Activated naive CD8-positive, alpha-beta T cell (primary cell): ENCODE data around the gene CD300LF.

ENCODE experiments used
- H3K27ac Mint-ChIP-seq: one replicate; pipeline ENCODE4 v1.8.0; 2021; ENCODE audit warnings: mixed read lengths
- H3K27me3 Mint-ChIP-seq: one replicate; pipeline ENCODE4 v1.8.0; 2021; ENCODE audit warnings: mixed read lengths
- H3K36me3 Mint-ChIP-seq: one replicate; pipeline ENCODE4 v1.8.0; 2021; ENCODE audit warnings: mixed read lengths
- H3K4me1 Mint-ChIP-seq: one replicate; pipeline ENCODE4 v1.8.0; 2021; ENCODE audit warnings: low read depth, mixed read lengths
- H3K4me3 Mint-ChIP-seq: one replicate; pipeline ENCODE4 v1.8.0; 2021; ENCODE audit warnings: mild to moderate bottlenecking, mixed read lengths
- H3K9me3 Mint-ChIP-seq: one replicate; pipeline ENCODE4 v1.8.0; 2021; ENCODE audit warnings: low read depth, mixed read lengths

The CD300LF gene

GRCh38 chr17:74729368-74729767 lies 16.6 kb upstream of the CD300LF start:
- Mint-ChIP-seq H3K27ac (no peak overlapping the region), H3K36me3 (no peaks in the 10 kb centered on the region), H3K4me3 (no peak overlapping the region), H3K27me3 (no peaks in the 10 kb centered on the region), H3K9me3 (no peaks in the 10 kb centered on the region), H3K4me1 (peaks cover 9% of the 10 kb centered on the region)

- no peak overlapping the region for H3K4me3 Mint-ChIP-seq
- no peak overlapping the region for H3K27ac Mint-ChIP-seq
- no peaks in the 10 kb centered on the region for H3K27me3 Mint-ChIP-seq
- H3K9me3 Mint-ChIP-seq: no peaks in the 10 kb centered on the region
- peaks cover 9% of the 10 kb centered on the region for H3K4me1 Mint-ChIP-seq
- no peaks in the 10 kb centered on the region for H3K36me3 Mint-ChIP-seq
Measured at GRCh38 chr17:74728702-74729075, 16.0 kb upstream of the CD300LF start.

- no peaks in the 10 kb centered on the region for H3K9me3 Mint-ChIP-seq
- H3K4me3 Mint-ChIP-seq: no peak overlapping the region
- H3K4me1 Mint-ChIP-seq: peaks cover 9% of the 10 kb centered on the region
- no peaks in the 10 kb centered on the region for H3K36me3 Mint-ChIP-seq
- H3K27ac Mint-ChIP-seq: no peak overlapping the region
- no peaks in the 10 kb centered on the region for H3K27me3 Mint-ChIP-seq
Measured at GRCh38 chr17:74728033-74728701, 15.4 kb upstream of the CD300LF start.

- Mint-ChIP-seq H3K27me3 (no peaks in the 10 kb centered on the region), H3K36me3 (no peaks in the 10 kb centered on the region), H3K4me3 (no peak overlapping the region), H3K27ac (no peak overlapping the region), H3K9me3 (no peaks in the 10 kb centered on the region), H3K4me1 (peaks cover under 1% of the 10 kb centered on the region)
Measured at GRCh38 chr17:74725111-74725510, 12.4 kb upstream of the CD300LF start.

GRCh38 chr17:74723891-74724290 lies 11.2 kb upstream of the CD300LF start:
- no peak overlapping the region for H3K4me3 Mint-ChIP-seq
- H3K9me3 Mint-ChIP-seq: no peaks in the 10 kb centered on the region
- H3K27ac Mint-ChIP-seq: no peak overlapping the region
- no peaks in the 10 kb centered on the region for H3K4me1 Mint-ChIP-seq
- no peaks in the 10 kb centered on the region for H3K36me3 Mint-ChIP-seq
- H3K27me3 Mint-ChIP-seq: no peaks in the 10 kb centered on the region

GRCh38 chr17:74722782-74723181 lies 10.1 kb upstream of the CD300LF start:
- H3K9me3 Mint-ChIP-seq: no peaks in the 10 kb centered on the region
- H3K4me3 Mint-ChIP-seq: no peak overlapping the region
- no peaks in the 10 kb centered on the region for H3K36me3 Mint-ChIP-seq
- H3K4me1 Mint-ChIP-seq: no peaks in the 10 kb centered on the region
- H3K27me3 Mint-ChIP-seq: no peaks in the 10 kb centered on the region
- H3K27ac Mint-ChIP-seq: no peak overlapping the region

GRCh38 chr17:74720506-74720905 lies 7.8 kb upstream of the CD300LF start:
- H3K27ac Mint-ChIP-seq: no peak overlapping the region
- H3K36me3 Mint-ChIP-seq: no peaks in the 10 kb centered on the region
- H3K4me3 Mint-ChIP-seq: no peak overlapping the region
- H3K4me1 Mint-ChIP-seq: no peaks in the 10 kb centered on the region
- H3K27me3 Mint-ChIP-seq: no peaks in the 10 kb centered on the region
- H3K9me3 Mint-ChIP-seq: no peaks in the 10 kb centered on the region

- no peak overlapping the region for H3K27ac Mint-ChIP-seq
- H3K9me3 Mint-ChIP-seq: no peaks in the 10 kb centered on the region
- H3K4me3 Mint-ChIP-seq: no peak overlapping the region
- H3K27me3 Mint-ChIP-seq: no peaks in the 10 kb centered on the region
- no peaks in the 10 kb centered on the region for H3K36me3 Mint-ChIP-seq
- peaks cover 7% of the 10 kb centered on the region for H3K4me1 Mint-ChIP-seq
Measured at GRCh38 chr17:74715144-74715543, 2.4 kb upstream of the CD300LF start.

- Mint-ChIP-seq H3K4me1 (peaks cover 7% of the 10 kb centered on the region), H3K27me3 (no peaks in the 10 kb centered on the region), H3K36me3 (no peaks in the 10 kb centered on the region), H3K9me3 (no peaks in the 10 kb centered on the region), H3K27ac (no peak overlapping the region), H3K4me3 (no peak overlapping the region)
Measured at GRCh38 chr17:74713171-74713755, 540 bp upstream of the CD300LF start.

GRCh38 chr17:74712301-74712700 lies 422 bp downstream of the CD300LF start:
- no peaks in the 10 kb centered on the region for H3K27me3 Mint-ChIP-seq
- no peaks in the 10 kb centered on the region for H3K9me3 Mint-ChIP-seq
- no peak overlapping the region for H3K4me3 Mint-ChIP-seq
- no peaks in the 10 kb centered on the region for H3K36me3 Mint-ChIP-seq
- H3K4me1 Mint-ChIP-seq: peaks cover 7% of the 10 kb centered on the region
- no peak overlapping the region for H3K27ac Mint-ChIP-seq

GRCh38 chr17:74711058-74711824 lies 1.5 kb downstream of the CD300LF start:
- Mint-ChIP-seq H3K4me3 (no peak overlapping the region), H3K27ac (no peak overlapping the region), H3K9me3 (no peaks in the 10 kb centered on the region), H3K4me1 (peaks cover 7% of the 10 kb centered on the region), H3K27me3 (no peaks in the 10 kb centered on the region), H3K36me3 (no peaks in the 10 kb centered on the region)

GRCh38 chr17:74704544-74704943 lies 8.2 kb downstream of the CD300LF start:
- Mint-ChIP-seq H3K9me3 (no peaks in the 10 kb centered on the region), H3K4me1 (no peaks in the 10 kb centered on the region), H3K36me3 (no peaks in the 10 kb centered on the region)

GRCh38 chr17:74703311-74703710 lies 9.4 kb downstream of the CD300LF start:
- Mint-ChIP-seq H3K27ac (no peak overlapping the region), H3K27me3 (peaks cover 2% of the 10 kb centered on the region), H3K36me3 (no peaks in the 10 kb centered on the region), H3K4me1 (no peaks in the 10 kb centered on the region), H3K9me3 (no peaks in the 10 kb centered on the region), H3K4me3 (no peak overlapping the region)

More at GRCh38 chr17:74704544-74704943, 8.2 kb downstream of the CD300LF start:
- Mint-ChIP-seq H3K27me3 (peaks cover 2% of the 10 kb centered on the region), H3K4me3 (no peak overlapping the region), H3K27ac (no peak overlapping the region)

- Mint-ChIP-seq H3K4me1 (no peaks in the 10 kb centered on the region), H3K27ac (no peak overlapping the region), H3K36me3 (no peaks in the 10 kb centered on the region), H3K4me3 (no peak overlapping the region), H3K9me3 (no peaks in the 10 kb centered on the region), H3K27me3 (peaks cover 2% of the 10 kb centered on the region)
Measured at GRCh38 chr17:74702116-74702871, 10.4 kb downstream of the CD300LF start.

GRCh38 chr17:74699236-74699635 lies 13.5 kb downstream of the CD300LF start:
- H3K36me3 Mint-ChIP-seq: no peaks in the 10 kb centered on the region
- no peaks in the 10 kb centered on the region for H3K4me1 Mint-ChIP-seq
- H3K27ac Mint-ChIP-seq: no peak overlapping the region
- H3K27me3 Mint-ChIP-seq: peaks cover 2% of the 10 kb centered on the region
- no peak overlapping the region for H3K4me3 Mint-ChIP-seq
- no peaks in the 10 kb centered on the region for H3K9me3 Mint-ChIP-seq
